Activated effector memory CD4-positive, alpha-beta T cell treated with anti-CD3 and anti-CD28 coated beads, Interleukin-2, amount 50 U/mL, for 16 hours (primary cell): ENCODE results near the gene GJB6.
"Not testable (repeated sequence)": the region's sequence is repeated elsewhere in the genome, so short reads cannot be mapped to it uniquely, and the experiment has no call there.

Experiments used
- DNase-seq: peaks from one replicate; pipeline ENCODE4 v3.0.0-alpha.2; 2020

The GJB6 gene

GRCh38 chr13:20231839-20232555 lies at the start of gene GJB6:
Gene GJB6, minus strand, starts transcription at chr13:20232319. Its CDS starts 8,839 bp downstream, at chr13:20223480.
- peak; percentile 72 for DNase-seq

GRCh38 chr13:20276901-20277300 lies 44.8 kb upstream of the GJB6 start:
- not testable (repeated sequence) for DNase-seq

DNA sequence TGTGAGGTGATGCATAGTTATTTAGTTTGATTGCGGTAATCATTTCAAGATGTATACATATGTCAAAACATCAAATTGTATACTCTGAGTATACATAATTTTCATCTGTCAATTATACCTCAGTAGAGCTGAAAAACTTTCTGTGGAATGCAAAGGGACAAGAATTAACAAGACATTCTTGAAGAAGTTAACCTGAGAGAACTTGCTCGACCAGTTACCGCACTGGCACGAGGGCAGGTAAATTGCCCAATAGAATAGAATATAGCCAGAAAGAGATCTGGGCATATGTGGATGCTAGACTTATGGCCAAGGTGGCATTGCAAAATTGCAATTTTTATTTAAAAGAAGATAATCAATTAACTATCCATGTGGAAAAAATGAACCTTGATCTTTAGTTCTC lies 42.3 kb upstream of the GJB6 start:
- DNase-seq = no peak

DNA sequence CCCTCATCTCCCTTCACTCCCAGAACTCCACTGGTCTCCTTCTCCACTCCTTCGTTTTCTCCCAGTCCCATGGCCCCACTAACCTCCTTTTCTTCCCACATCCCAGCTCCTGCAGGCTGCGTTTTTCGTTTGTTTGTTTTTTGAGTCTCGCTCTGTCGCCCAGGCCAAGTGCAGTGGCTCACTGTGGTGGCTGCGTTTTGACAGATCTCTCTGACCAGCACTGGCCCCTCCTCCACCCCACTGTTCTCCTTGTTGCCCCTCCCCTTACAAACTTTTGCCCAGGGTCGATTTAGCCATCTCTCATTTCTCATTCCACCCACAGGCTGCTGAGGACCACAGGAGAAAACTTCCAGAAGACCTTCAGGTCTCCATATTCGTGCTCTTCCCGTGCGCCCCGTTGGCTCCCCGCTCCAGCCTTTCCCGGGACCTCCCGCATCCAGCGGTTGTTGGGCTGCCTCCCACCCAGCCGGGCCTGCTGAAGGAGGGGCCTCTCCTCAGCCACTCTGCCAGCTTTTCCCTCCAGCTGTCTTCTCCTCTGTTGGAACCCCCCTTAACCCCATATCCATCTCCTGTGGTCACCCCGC lies 40.6 kb upstream of the GJB6 start:
- no peak for DNase-seq

- no peak for DNase-seq
Measured at GRCh38 chr13:20272104-20272503, 40.0 kb upstream of the GJB6 start.

- DNase-seq = no peak
Measured at GRCh38 chr13:20271441-20271840, 39.3 kb upstream of the GJB6 start.

GRCh38 chr13:20270163-20270865 lies 38.2 kb upstream of the GJB6 start:
- no peak for DNase-seq

DNA sequence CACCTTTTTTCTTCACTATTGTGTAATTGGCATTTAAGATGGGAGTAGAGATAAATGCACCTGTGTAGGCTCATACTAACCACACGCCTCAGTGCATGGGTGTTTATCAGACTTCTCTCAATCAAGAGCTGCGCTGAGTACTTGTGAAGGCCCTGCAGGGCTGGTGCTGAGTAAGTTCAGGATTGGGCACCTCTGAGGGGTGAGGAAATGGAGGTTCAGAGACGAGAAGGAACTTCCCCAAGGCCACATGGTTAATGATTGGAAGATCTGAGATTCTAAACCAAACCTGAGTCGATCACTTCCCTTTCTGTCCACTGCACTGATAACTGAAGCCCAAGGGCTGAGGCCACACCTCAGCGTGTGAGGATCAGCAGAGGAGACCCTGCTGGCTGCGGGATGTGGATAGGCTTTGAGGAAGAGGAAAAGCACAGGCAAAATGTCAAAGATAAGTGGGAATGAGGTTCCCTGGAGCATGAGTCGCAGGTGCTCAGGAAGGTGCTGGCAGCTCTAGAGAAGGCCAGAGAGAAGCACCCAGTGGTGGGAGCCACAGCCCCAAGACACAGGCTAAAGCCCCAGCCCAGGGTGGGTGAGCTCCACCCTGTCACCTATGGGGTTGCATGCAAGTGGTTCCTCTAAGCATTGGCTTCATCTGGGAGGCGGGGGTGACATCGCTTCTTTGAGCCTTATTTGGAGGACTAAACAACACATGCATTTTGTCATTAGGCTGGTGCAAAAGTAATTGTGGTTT lies 32.3 kb upstream of the GJB6 start:
- DNase-seq = no peak

DNA sequence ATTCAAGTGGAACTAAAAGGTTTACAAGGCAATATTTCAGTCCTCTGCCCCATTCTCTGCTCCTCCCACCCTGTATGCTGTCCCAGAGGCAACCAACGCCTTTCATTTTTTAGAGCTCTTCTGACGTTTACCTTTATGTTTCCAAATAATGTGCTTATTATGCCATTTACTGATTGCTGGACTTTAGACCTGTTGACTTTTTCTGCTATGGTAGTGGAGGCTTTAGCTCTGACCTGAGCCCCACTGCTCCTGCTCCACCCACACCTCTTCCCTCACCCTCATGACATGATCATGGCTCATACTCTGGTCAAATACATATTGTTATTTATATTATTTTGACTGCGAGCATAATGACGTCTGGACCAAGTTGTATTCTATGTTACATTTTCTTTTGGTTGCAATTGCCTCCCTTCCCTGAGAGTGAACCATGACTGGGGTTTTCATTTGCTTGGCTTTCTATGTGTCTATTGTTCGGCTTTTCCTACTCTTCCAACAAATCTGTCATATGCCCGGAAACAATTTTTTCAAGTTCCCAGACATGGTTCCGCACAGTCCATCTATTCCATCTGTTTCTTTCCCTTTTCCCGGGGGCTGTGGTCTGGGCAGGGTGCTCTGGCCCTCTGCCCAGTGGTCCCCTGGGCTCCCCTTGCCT lies 31.4 kb upstream of the GJB6 start:
- no peak for DNase-seq

DNA sequence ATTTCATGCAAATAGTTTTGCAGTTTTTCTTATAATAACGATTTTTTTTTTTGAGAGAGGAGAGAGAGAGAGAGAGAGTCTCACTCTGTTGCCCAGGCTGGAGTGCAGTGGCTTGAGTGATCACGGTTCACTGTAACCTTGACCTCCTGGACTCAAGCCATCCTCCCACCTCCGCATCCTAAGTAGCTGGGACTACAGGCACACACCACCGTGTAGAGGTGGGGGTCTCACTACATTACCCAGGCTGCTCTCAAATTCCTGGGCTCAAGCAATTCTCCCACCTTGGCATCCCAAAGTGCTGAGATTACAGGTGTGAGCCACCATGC lies 26.8 kb upstream of the GJB6 start:
- DNase-seq = no peak

- DNase-seq = no peak
Measured at GRCh38 chr13:20258208-20258962, 26.3 kb upstream of the GJB6 start.

- no peak for DNase-seq
Measured at GRCh38 chr13:20254076-20254475, 22.0 kb upstream of the GJB6 start.

GRCh38 chr13:20249913-20250312 lies 17.8 kb upstream of the GJB6 start:
- DNase-seq = no peak

- no peak for DNase-seq
Measured at GRCh38 chr13:20247963-20248362, 15.8 kb upstream of the GJB6 start.

DNA sequence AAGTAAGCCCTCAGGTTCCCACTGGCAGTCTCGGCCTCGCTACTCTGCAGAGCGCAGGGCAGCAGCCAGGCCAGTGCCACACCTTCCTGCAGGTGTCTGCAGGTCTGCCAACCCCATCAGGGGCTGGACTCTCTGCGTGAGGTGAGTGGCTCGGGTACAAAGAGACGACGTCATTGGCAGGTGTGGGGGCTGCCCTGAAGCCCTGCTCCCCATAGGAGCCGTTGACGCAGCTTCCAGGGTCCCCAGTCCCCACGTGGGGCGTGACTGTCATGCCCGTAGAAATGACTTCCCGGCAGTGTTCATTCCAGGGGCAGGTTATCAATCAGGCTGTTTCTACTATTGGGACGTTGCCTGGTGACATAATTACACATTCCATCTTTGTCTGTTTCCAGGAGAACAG lies 15.3 kb upstream of the GJB6 start:
- no peak for DNase-seq

DNA sequence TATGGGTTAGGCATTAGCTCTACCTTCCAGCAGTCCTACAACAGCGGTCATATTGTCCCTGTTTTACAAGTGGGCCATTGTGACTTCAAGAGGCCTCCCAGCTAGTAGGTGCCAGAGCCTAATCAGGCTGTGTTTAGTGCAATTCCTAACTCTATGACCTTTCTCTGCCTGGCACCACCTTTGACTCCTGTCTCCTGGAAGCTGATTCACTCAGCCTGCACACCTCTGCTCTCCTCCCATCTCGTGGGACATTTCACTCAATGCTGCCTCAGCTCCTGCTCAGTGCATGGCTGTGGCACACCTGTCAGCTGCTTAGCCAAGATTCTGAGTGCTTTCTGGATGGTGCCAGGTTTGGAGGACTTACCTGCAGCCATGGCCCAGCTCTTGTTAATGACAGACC lies 9.5 kb upstream of the GJB6 start:
- no peak for DNase-seq

GRCh38 chr13:20239748-20240147 lies 7.6 kb upstream of the GJB6 start:
- DNase-seq = no peak

GRCh38 chr13:20232556-20233277 lies 598 bp upstream of the GJB6 start:
- DNase-seq = no peak

DNA sequence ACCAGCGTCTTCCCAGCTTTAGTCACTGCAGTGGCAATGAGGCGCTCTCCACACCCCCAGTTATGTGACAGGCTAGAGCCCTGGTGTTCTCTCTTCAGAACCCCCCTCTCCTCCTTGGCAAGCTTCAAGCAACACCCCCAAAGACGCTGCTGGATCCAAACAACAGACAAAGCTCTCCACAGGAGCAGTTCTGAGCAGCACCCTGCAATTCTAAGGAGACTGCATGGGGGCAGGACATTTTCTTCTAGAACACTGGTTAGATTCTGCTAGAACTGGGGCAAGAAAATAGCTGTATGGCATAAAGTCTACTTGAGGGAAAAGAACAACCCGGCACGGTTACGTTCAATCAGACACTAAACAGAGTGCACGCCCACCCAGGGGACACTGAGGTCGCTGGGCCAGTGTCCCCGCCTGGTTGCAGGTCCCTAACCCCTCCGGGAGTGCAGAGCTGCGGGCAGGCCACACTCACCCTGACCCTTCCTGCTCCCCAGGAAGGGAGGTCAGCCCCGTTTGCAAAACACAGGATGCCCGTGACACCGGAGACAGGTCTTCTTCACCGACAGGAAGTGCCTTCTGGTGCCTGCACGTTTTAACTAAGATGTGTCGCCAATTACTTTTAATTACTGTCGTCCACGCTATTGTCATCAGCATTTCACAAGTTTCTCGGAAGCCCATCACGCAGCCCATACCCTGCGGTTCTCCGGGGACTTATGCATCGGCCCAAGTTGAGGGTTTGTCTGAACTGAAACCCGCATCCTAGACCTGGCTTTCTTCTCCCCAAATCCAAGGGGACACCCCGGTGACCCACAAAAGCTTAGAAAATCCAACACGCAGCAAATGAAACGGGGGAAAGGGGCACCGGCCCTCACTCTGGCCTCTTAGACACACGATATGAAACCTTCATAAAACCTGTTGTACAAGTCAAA lies 943 bp downstream of the GJB6 start:
- DNase-seq = peak; percentile 68

DNA sequence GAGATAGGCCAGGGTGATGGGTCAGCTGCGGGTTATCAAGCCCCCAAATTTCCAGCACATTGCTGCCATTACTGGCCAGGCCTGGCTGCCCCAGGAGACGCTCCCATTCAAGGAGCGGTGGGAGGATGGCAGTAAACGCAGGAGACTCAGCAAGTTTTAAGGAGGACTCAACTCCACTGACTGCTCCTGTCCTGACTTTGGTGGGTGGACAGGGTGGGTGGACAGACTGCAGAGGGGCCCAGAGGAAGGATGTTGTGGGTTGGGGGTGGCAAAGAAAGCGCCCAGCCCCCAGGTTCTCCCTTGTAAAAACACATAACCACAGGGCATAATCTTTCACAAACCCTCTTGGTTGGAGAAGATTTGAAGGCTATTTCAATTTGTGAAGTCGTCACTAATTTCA lies 4.4 kb downstream of the GJB6 start:
- DNase-seq = no peak

- no peak for DNase-seq
Measured at GRCh38 chr13:20227288-20227687, 4.8 kb downstream of the GJB6 start.
